ENCODE data around the gene RNF144A. TPM values are rescaled to one million over a fixed set of nuclear protein-coding genes. Genes with fewer than 3 reads are reported as not detected.

Gene RNF144A
- polyA plus RNA-seq, 1 of the 3 experiments (the other 2 are of a cell fraction), result 15.6 TPM

DNA sequence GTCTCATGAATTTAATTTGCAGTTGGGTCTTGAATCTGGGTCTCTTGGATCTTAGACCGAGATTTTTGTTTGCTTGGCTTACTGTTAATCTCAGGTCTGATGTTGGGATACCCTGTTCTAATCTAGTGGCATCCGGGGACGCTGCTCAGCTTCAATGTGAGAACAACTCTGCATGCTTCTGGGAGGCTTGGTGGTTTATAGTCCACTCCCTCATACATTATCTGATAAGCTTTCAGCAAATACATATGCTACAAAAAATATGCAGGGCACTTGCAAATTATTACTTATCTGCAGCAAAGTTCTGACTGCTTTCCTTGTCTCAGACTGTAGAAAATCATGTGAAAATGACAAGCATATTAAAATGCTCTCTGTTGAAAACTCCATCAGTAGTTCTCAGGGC lies 39.4 kb downstream of the RNF144A start:
- no peak for DNase-seq
- TF ChIP-seq GATA2 (CRISPR knock-in tag; IDR thresholded peaks at IDR 0.05), result no peak
- TF ChIP-seq TEAD4 (IDR thresholded peaks at IDR 0.05; ENCODE audit: borderline replicate concordance, insufficient read depth), result no peak
- TF ChIP-seq, protein P1, sequence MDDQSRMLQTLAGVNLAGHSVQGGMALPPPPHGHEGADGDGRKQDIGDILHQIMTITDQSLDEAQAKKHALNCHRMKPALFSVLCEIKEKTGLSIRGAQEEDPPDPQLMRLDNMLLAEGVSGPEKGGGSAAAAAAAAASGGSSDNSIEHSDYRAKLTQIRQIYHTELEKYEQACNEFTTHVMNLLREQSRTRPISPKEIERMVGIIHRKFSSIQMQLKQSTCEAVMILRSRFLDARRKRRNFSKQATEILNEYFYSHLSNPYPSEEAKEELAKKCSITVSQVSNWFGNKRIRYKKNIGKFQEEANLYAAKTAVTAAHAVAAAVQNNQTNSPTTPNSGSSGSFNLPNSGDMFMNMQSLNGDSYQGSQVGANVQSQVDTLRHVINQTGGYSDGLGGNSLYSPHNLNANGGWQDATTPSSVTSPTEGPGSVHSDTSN (IDR thresholded peaks at IDR 0.05), result no peak
- no peak for TF ChIP-seq SMC3 (IDR thresholded peaks at IDR 0.05; ENCODE audit: low read depth, low read length)
- TF ChIP-seq, protein P2, sequence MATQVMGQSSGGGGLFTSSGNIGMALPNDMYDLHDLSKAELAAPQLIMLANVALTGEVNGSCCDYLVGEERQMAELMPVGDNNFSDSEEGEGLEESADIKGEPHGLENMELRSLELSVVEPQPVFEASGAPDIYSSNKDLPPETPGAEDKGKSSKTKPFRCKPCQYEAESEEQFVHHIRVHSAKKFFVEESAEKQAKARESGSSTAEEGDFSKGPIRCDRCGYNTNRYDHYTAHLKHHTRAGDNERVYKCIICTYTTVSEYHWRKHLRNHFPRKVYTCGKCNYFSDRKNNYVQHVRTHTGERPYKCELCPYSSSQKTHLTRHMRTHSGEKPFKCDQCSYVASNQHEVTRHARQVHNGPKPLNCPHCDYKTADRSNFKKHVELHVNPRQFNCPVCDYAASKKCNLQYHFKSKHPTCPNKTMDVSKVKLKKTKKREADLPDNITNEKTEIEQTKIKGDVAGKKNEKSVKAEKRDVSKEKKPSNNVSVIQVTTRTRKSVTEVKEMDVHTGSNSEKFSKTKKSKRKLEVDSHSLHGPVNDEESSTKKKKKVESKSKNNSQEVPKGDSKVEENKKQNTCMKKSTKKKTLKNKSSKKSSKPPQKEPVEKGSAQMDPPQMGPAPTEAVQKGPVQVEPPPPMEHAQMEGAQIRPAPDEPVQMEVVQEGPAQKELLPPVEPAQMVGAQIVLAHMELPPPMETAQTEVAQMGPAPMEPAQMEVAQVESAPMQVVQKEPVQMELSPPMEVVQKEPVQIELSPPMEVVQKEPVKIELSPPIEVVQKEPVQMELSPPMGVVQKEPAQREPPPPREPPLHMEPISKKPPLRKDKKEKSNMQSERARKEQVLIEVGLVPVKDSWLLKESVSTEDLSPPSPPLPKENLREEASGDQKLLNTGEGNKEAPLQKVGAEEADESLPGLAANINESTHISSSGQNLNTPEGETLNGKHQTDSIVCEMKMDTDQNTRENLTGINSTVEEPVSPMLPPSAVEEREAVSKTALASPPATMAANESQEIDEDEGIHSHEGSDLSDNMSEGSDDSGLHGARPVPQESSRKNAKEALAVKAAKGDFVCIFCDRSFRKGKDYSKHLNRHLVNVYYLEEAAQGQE (IDR thresholded peaks at IDR 0.05; ENCODE audit: low read depth, low read length), result no peak
- no peak for TF ChIP-seq GABPA (IDR thresholded peaks at IDR 0.05; ENCODE audit: low read depth)
- no peak for TF ChIP-seq SIN3A (IDR thresholded peaks at IDR 0.05; ENCODE audit: borderline replicate concordance, low read depth, low read length)
- TF ChIP-seq NRF1 (IDR thresholded peaks at IDR 0.05; ENCODE audit: low read depth, low read length), result no peak
- no peak for TF ChIP-seq RFX5 (IDR thresholded peaks at IDR 0.05; ENCODE audit: low read length)
- TF ChIP-seq RCOR1 (IDR thresholded peaks at IDR 0.05; ENCODE audit: low read length), result no peak
- no peak for TF ChIP-seq TAF1 (IDR thresholded peaks at IDR 0.05; ENCODE audit: borderline replicate concordance, low read depth, low read length)
- TF ChIP-seq JUND (IDR thresholded peaks at IDR 0.05), result no peak
- no peak for TF ChIP-seq FOSL2 (IDR thresholded peaks at IDR 0.05; ENCODE audit: borderline replicate concordance, low read depth)
- no peak for TF ChIP-seq ELF1 (IDR thresholded peaks at IDR 0.05)
- TF ChIP-seq, protein P3, sequence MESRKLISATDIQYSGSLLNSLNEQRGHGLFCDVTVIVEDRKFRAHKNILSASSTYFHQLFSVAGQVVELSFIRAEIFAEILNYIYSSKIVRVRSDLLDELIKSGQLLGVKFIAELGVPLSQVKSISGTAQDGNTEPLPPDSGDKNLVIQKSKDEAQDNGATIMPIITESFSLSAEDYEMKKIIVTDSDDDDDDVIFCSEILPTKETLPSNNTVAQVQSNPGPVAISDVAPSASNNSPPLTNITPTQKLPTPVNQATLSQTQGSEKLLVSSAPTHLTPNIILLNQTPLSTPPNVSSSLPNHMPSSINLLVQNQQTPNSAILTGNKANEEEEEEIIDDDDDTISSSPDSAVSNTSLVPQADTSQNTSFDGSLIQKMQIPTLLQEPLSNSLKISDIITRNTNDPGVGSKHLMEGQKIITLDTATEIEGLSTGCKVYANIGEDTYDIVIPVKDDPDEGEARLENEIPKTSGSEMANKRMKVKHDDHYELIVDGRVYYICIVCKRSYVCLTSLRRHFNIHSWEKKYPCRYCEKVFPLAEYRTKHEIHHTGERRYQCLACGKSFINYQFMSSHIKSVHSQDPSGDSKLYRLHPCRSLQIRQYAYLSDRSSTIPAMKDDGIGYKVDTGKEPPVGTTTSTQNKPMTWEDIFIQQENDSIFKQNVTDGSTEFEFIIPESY (IDR thresholded peaks at IDR 0.05; ENCODE audit: borderline replicate concordance, low read depth), result no peak
- TF ChIP-seq TCF12 (IDR thresholded peaks at IDR 0.05), result no peak
- Histone ChIP-seq H3K79me2 (ENCODE audit: insufficient read depth) (no peaks in the 10 kb centered on the region), H3K4me2 (no peak overlapping the region), H3K27ac (ENCODE audit: low read depth in 2 of 2, low read length in 1 of 2) (peak overlapping the region in 1 of 2 experiments; percentile 86; a peak in 2 of 4 replicates), H3K9ac (no peak overlapping the region), H3K4me1 (ENCODE audit: control insufficient read depth in 1 of 2, insufficient read depth in 2 of 2, low read depth in 1 of 2, low read length in 1 of 2) (peaks cover 0 to 55% of the 10 kb centered on the region in 2 experiments; a peak in 2 of 4 replicates), H2AFZ (ENCODE audit: low read depth) (no peak overlapping the region), H4K20me1 (ENCODE audit: insufficient read depth) (no peaks in the 10 kb centered on the region), H3K4me3 (ENCODE audit: low read depth in 2 of 2, low read length in 1 of 2) (no peak overlapping the region), H3K9me2 (no peaks in the 10 kb centered on the region), H3K9me3 (no peaks in the 10 kb centered on the region), H3K36me3 (replicated peaks in 1 of 2; ENCODE audit: control insufficient read depth in 1 of 2, insufficient read depth in 2 of 2, low read length in 1 of 2) (peaks cover 8 to 9% of the 10 kb centered on the region in 2 experiments), H3F3A (replicated peaks; ENCODE audit: insufficient read depth) (peaks cover 3% of the 10 kb centered on the region), H3K27me3 (ENCODE audit: insufficient read depth) (no peaks in the 10 kb centered on the region)
- 96% methylated on average over 3 of the region's 3 CpGs for WGBS (ENCODE audit: low lambda C conversion rate)
- CTCF ChIA-PET, result interaction anchor here (0.8 to 2.5 kb wide), 11 partner anchors 10 to 88 kb away, joined by 3 to 9 read pairs (median 4); no protein-coding TSS in a partner anchor
- POLR2A ChIA-PET, result interaction anchor here (1.1 kb wide), 1 partner anchor 51 kb away, joined by 3 read pairs; no protein-coding TSS in a partner anchor
